Measurements from ENCODE around the gene FIBP. TPM values are rescaled to one million over a fixed set of nuclear protein-coding genes. Genes with fewer than 3 reads are reported as not detected.

FIBP gene
- total and polyA plus RNA-seq, 2 of the 8 experiments (the other 6 are each of a cell fraction or from before 2014, with no cell fraction given), result 74.3 to 173 TPM

- H3K27me3 ChIP-seq (replicated peaks in 1 of 4; ENCODE audit: control insufficient read depth in 3 of 4, extremely low read depth in 1 of 4, insufficient read depth in 3 of 4, low read length in 3 of 4), result peaks cover 14 to 33% (median 28%) of the 10 kb centered on the region in 4 experiments
- POLR2A ChIA-PET (ENCODE audit: partially characterized antibody), result interaction anchor here (1.2 to 3.7 kb wide), 5 partner anchors 8 to 39 kb away, joined by 3 to 17 read pairs (median 4); partner anchors contain the start of genes CFL1 and MUS81
- no peak for FAIRE-seq
Observed at GRCh38 chr11:65897020-65897471, 8.8 kb upstream of the FIBP start.

More at GRCh38 chr11:65897020-65897471, 8.8 kb upstream of the FIBP start:
- Histone ChIP-seq H3K36me3 (ENCODE audit: control insufficient read depth in 2 of 4, insufficient read depth in 4 of 4, low read length in 3 of 4) (no peaks in the 10 kb centered on the region), H3K27ac (ENCODE audit: low read depth, low read length) (no peak overlapping the region), H3K4me1 (replicated peaks in 1 of 4; ENCODE audit: control insufficient read depth in 3 of 4, insufficient read depth in 4 of 4, low read length in 3 of 4) (peaks cover 3 to 16% (median 7%) of the 10 kb centered on the region in 4 experiments), H2BK120ac (replicated peaks; ENCODE audit: low read depth, low read length) (no peak overlapping the region), H4K20me1 (replicated peaks in 1 of 2; ENCODE audit: control insufficient read depth in 1 of 2, insufficient read depth in 2 of 2, low read length in 2 of 2) (peaks cover 4% of the 10 kb centered on the region in 2 experiments), H4K8ac (ENCODE audit: extremely low read depth, insufficient read depth, low read length) (no peak overlapping the region), H3K14ac (ENCODE audit: insufficient read length) (no peak overlapping the region), H2AK5ac (ENCODE audit: low read depth, low read length) (no peak overlapping the region), H2BK20ac (ENCODE audit: low read length) (no peak overlapping the region), H3K4me2 (ENCODE audit: insufficient read depth in 1 of 2, low read depth in 2 of 2, low read length in 2 of 2) (no peak overlapping the region), H2AFZ (ENCODE audit: low read length) (no peak overlapping the region), H3K23me2 (ENCODE audit: low read depth, low read length) (peaks cover 9% of the 10 kb centered on the region; the same call in 1 of the 2 replicates), H3K79me1 (ENCODE audit: low read depth, low read length) (no peaks in the 10 kb centered on the region; the same call in 1 of the 2 replicates), H2BK12ac (ENCODE audit: low read depth, low read length) (no peak overlapping the region), H3K9ac (replicated peaks in 1 of 4; ENCODE audit: extremely low read depth in 1 of 4, low read depth in 3 of 4, low read length in 3 of 4) (no peak overlapping the region), H3K18ac (ENCODE audit: extremely low read depth, low read length) (no peak overlapping the region), H4K91ac (replicated peaks; ENCODE audit: insufficient read length, low read length) (no peak overlapping the region), H3K9me3 (ENCODE audit: insufficient read depth in 2 of 2, low read depth in 1 of 2, low read length in 1 of 2) (no peaks in the 10 kb centered on the region), H3K4ac (replicated peaks; ENCODE audit: insufficient read length, low read depth, low read length) (no peak overlapping the region), H3K56ac (replicated peaks; ENCODE audit: insufficient read length, low read depth, low read length) (no peak overlapping the region), H3K79me2 (ENCODE audit: control insufficient read depth in 1 of 2, insufficient read depth in 2 of 2, low read length in 2 of 2) (no peaks in the 10 kb centered on the region), H4K5ac (ENCODE audit: insufficient read length, low read depth, low read length) (no peak overlapping the region), H3K23ac (ENCODE audit: insufficient read length) (no peak overlapping the region), H2BK5ac (ENCODE audit: low read depth, low read length) (no peak overlapping the region), H3K4me3 (ENCODE audit: extremely low read depth in 1 of 4, insufficient read depth in 2 of 4, low read depth in 3 of 4, low read length in 4 of 4) (no peak overlapping the region), H2BK15ac (ENCODE audit: low read length) (no peak overlapping the region)
- no peak for DNase-seq (ENCODE audit: low read depth in 1 of 2, low spot score in 2 of 2)
- 88% methylated on average over 1 of the region's 4 CpGs; no CpG with 5 or more reads in 1 of the 2 experiments for WGBS, 2 experiments (ENCODE audit: extremely low coverage in 1 of 2, insufficient coverage in 1 of 2, insufficient read length in 1 of 2, insufficient replicate concordance in 2 of 2, low coverage in 1 of 2, low lambda C conversion rate in 2 of 2, missing lambda C conversion rate in 1 of 2)
- CTCF ChIA-PET (ENCODE audit: partially characterized antibody), result interaction anchor here (0.9 to 15.0 kb wide), 8 partner anchors 9 to 303 kb away, joined by 3 to 212 read pairs (median 6); partner anchors contain the start of genes CCDC85B and FIBP
- no peak for TF ChIP-seq CREB1 (IDR thresholded peaks at IDR 0.05)
- no peak for TF ChIP-seq BCL11A (IDR thresholded peaks at IDR 0.05; ENCODE audit: low read depth in 2 of 2, low read length in 2 of 2)
- TF ChIP-seq CHD2 (IDR thresholded peaks at IDR 0.05; ENCODE audit: low read length), result no peak
- no peak for TF ChIP-seq SRF (IDR thresholded peaks at IDR 0.05; ENCODE audit: low read depth, low read length)
- TF ChIP-seq, protein P1, sequence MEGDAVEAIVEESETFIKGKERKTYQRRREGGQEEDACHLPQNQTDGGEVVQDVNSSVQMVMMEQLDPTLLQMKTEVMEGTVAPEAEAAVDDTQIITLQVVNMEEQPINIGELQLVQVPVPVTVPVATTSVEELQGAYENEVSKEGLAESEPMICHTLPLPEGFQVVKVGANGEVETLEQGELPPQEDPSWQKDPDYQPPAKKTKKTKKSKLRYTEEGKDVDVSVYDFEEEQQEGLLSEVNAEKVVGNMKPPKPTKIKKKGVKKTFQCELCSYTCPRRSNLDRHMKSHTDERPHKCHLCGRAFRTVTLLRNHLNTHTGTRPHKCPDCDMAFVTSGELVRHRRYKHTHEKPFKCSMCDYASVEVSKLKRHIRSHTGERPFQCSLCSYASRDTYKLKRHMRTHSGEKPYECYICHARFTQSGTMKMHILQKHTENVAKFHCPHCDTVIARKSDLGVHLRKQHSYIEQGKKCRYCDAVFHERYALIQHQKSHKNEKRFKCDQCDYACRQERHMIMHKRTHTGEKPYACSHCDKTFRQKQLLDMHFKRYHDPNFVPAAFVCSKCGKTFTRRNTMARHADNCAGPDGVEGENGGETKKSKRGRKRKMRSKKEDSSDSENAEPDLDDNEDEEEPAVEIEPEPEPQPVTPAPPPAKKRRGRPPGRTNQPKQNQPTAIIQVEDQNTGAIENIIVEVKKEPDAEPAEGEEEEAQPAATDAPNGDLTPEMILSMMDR (IDR thresholded peaks at IDR 0.05; ENCODE audit: control extremely low read depth in 1 of 3, insufficient read depth in 1 of 3, low read depth in 1 of 3, low read length in 3 of 3), result no peak
- TF ChIP-seq NRF1 (IDR thresholded peaks at IDR 0.05; ENCODE audit: low read depth, low read length), result no peak
- no peak for TF ChIP-seq EGR1 (IDR thresholded peaks at IDR 0.05; ENCODE audit: borderline replicate concordance, low read depth, low read length)
- TF ChIP-seq KDM4A (IDR thresholded peaks at IDR 0.05; ENCODE audit: low read depth, low read length, severe bottlenecking), result no peak
- no peak for TF ChIP-seq GABPA (IDR thresholded peaks at IDR 0.05; ENCODE audit: borderline replicate concordance, insufficient read depth, low read length)
- TF ChIP-seq KDM1A (IDR thresholded peaks at IDR 0.05; ENCODE audit: borderline replicate concordance, low read length), result no peak
